ENCODE measurements around the gene CPHXL2.
A peak's percentile ranks its signal among the peaks of the same experiment; 100 is the strongest.

DNA sequence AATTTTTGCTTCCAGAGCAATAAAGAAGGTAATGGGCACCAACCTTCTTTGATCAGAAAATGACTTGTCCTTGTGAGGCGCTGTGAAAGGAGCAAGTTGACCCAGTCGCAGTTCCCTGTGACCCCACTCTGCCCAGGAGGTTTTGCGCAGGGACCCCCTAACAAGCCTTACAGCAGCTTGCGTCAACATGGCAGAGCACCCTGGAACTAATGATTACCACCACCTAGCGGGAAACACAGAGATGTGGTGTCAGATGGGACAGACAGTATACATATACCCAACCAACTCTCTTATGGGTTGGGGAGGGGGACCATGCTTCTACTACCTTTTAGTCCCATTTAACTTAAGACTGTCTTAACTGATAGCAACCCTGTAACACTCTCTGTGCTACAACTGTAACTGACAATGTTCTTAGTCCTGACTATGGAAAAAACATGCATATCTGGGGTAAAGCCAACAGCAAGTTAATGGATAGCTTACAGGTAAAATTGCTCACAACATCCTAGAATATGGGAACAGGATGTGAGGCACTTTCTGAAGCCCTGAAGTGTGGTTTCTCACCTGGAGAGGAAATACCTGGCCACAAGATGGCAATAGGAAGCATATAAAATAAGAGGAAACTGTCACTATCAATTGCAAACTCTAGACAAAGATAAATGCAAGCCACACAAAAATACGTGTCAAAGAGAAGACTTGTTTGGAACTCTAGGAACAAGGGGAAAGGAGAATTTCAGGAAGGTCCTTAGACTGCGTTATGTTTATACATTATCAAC, 32.4 kb downstream of the CPHXL2 start:
- no peak for TF ChIP-seq EZH2 (IDR thresholded peaks at IDR 0.05; ENCODE audit: low read depth, unreplicated experiment)
- TF ChIP-seq, protein P1, sequence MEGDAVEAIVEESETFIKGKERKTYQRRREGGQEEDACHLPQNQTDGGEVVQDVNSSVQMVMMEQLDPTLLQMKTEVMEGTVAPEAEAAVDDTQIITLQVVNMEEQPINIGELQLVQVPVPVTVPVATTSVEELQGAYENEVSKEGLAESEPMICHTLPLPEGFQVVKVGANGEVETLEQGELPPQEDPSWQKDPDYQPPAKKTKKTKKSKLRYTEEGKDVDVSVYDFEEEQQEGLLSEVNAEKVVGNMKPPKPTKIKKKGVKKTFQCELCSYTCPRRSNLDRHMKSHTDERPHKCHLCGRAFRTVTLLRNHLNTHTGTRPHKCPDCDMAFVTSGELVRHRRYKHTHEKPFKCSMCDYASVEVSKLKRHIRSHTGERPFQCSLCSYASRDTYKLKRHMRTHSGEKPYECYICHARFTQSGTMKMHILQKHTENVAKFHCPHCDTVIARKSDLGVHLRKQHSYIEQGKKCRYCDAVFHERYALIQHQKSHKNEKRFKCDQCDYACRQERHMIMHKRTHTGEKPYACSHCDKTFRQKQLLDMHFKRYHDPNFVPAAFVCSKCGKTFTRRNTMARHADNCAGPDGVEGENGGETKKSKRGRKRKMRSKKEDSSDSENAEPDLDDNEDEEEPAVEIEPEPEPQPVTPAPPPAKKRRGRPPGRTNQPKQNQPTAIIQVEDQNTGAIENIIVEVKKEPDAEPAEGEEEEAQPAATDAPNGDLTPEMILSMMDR (conservative IDR thresholded peaks at IDR 0.05; ENCODE audit: low read depth in 2 of 2): peak; percentile 4 to 24; a peak in 2 of 4 replicates
- TF ChIP-seq EZH2phosphoT487 (IDR thresholded peaks at IDR 0.05; ENCODE audit: unreplicated experiment): no peak
- TF ChIP-seq REST (IDR thresholded peaks at IDR 0.05; ENCODE audit: unreplicated experiment): no peak
- TF ChIP-seq ZNF331 (CRISPR knock-in tag; IDR thresholded peaks at IDR 0.05; ENCODE audit: low read depth): no peak
- TF ChIP-seq NANOG (IDR thresholded peaks at IDR 0.05; ENCODE audit: borderline replicate concordance): no peak
- TF ChIP-seq CREB1 (CRISPR knock-in tag; IDR thresholded peaks at IDR 0.05; ENCODE audit: low read depth): no peak
- no peak for TF ChIP-seq ZNF114 (CRISPR knock-in tag; IDR thresholded peaks at IDR 0.05)
- TF ChIP-seq POLR2AphosphoS5 (IDR thresholded peaks at IDR 0.05; ENCODE audit: low read depth): no peak
- TF ChIP-seq, protein P2, sequence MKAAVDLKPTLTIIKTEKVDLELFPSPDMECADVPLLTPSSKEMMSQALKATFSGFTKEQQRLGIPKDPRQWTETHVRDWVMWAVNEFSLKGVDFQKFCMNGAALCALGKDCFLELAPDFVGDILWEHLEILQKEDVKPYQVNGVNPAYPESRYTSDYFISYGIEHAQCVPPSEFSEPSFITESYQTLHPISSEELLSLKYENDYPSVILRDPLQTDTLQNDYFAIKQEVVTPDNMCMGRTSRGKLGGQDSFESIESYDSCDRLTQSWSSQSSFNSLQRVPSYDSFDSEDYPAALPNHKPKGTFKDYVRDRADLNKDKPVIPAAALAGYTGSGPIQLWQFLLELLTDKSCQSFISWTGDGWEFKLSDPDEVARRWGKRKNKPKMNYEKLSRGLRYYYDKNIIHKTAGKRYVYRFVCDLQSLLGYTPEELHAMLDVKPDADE (IDR thresholded peaks at IDR 0.05): no peak
- no peak for TF ChIP-seq STAT1 (IDR thresholded peaks at IDR 0.05; ENCODE audit: unreplicated experiment)
- no peak for TF ChIP-seq JUNB (IDR thresholded peaks at IDR 0.05; ENCODE audit: unreplicated experiment)
- TF ChIP-seq, protein P3, sequence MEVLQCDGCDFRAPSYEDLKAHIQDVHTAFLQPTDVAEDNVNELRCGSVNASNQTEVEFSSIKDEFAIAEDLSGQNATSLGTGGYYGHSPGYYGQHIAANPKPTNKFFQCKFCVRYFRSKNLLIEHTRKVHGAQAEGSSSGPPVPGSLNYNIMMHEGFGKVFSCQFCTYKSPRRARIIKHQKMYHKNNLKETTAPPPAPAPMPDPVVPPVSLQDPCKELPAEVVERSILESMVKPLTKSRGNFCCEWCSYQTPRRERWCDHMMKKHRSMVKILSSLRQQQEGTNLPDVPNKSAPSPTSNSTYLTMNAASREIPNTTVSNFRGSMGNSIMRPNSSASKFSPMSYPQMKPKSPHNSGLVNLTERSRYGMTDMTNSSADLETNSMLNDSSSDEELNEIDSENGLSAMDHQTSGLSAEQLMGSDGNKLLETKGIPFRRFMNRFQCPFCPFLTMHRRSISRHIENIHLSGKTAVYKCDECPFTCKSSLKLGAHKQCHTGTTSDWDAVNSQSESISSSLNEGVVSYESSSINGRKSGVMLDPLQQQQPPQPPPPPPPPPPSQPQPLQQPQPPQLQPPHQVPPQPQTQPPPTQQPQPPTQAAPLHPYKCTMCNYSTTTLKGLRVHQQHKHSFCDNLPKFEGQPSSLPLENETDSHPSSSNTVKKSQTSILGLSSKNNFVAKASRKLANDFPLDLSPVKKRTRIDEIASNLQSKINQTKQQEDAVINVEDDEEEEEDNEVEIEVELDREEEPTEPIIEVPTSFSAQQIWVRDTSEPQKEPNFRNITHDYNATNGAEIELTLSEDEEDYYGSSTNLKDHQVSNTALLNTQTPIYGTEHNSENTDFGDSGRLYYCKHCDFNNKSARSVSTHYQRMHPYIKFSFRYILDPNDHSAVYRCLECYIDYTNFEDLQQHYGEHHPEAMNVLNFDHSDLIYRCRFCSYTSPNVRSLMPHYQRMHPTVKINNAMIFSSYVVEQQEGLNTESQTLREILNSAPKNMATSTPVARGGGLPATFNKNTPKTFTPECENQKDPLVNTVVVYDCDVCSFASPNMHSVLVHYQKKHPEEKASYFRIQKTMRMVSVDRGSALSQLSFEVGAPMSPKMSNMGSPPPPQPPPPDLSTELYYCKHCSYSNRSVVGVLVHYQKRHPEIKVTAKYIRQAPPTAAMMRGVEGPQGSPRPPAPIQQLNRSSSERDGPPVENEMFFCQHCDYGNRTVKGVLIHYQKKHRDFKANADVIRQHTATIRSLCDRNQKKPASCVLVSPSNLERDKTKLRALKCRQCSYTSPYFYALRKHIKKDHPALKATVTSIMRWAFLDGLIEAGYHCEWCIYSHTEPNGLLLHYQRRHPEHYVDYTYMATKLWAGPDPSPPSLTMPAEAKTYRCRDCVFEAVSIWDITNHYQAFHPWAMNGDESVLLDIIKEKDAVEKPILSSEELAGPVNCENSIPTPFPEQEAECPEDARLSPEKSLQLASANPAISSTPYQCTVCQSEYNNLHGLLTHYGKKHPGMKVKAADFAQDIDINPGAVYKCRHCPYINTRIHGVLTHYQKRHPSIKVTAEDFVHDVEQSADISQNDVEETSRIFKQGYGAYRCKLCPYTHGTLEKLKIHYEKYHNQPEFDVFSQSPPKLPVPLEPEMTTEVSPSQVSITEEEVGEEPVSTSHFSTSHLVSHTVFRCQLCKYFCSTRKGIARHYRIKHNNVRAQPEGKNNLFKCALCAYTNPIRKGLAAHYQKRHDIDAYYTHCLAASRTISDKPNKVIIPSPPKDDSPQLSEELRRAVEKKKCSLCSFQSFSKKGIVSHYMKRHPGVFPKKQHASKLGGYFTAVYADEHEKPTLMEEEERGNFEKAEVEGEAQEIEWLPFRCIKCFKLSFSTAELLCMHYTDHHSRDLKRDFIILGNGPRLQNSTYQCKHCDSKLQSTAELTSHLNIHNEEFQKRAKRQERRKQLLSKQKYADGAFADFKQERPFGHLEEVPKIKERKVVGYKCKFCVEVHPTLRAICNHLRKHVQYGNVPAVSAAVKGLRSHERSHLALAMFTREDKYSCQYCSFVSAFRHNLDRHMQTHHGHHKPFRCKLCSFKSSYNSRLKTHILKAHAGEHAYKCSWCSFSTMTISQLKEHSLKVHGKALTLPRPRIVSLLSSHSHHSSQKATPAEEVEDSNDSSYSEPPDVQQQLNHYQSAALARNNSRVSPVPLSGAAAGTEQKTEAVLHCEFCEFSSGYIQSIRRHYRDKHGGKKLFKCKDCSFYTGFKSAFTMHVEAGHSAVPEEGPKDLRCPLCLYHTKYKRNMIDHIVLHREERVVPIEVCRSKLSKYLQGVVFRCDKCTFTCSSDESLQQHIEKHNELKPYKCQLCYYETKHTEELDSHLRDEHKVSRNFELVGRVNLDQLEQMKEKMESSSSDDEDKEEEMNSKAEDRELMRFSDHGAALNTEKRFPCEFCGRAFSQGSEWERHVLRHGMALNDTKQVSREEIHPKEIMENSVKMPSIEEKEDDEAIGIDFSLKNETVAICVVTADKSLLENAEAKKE (CRISPR knock-in tag; IDR thresholded peaks at IDR 0.05): no peak

Data from GM23338 (cell line).